SK-N-SH treated with all-trans-retinoic acid at 6 μM for 48 hours (cell line): ENCODE results near the gene NHSL2.

Experiments used
- ATAC-seq: fragments of 200-7000 bp; cut with Tn5 transposase; 3 replicates; pipeline ENCODE4 v1.9.1; 2020; ENCODE audit warnings: mild to moderate bottlenecking, moderate library complexity
- ARNTL ChIP-seq: fragments of 450-650 bp; formaldehyde crosslinking; IDR thresholded peaks from 2 replicates; pipeline ENCODE4 v1.5.0; 2020; ENCODE audit warnings: low read depth, mild to moderate bottlenecking, moderate library complexity, borderline replicate concordance
- CSDC2 ChIP-seq: fragments of 250-450 bp; sonication (Bioruptor Pico); IDR thresholded peaks from 2 replicates; pipeline ENCODE4 v1.5.0; 2020; ENCODE audit warnings: mild to moderate bottlenecking, moderate library complexity
- ESRRG ChIP-seq: fragments of 250-450 bp; sonication (Bioruptor Pico); IDR thresholded peaks from 2 replicates; pipeline ENCODE4 v1.6.1; 2021; ENCODE audit warnings: mild to moderate bottlenecking
- ISL1 ChIP-seq: fragments of 250-450 bp; sonication (Bioruptor Pico); IDR thresholded peaks from 2 replicates; pipeline ENCODE4 v2.1.2; 2022; ENCODE audit warnings: mild to moderate bottlenecking, moderate library complexity
- POU6F1 ChIP-seq: fragments of 250-450 bp; sonication (Bioruptor Pico); IDR thresholded peaks from 2 replicates; pipeline ENCODE4 v1.8.0; 2021; ENCODE audit warnings: low read depth, mild to moderate bottlenecking, moderate library complexity, borderline replicate concordance
- PPARA ChIP-seq: fragments of 250-450 bp; sonication (Bioruptor Pico); IDR thresholded peaks from 2 replicates; pipeline ENCODE4 v1.5.0; 2020; ENCODE audit warnings: mild to moderate bottlenecking, borderline replicate concordance
- RARB ChIP-seq: fragments of 250-450 bp; sonication (Bioruptor Pico); IDR thresholded peaks from 2 replicates; pipeline ENCODE4 v1.8.0; 2021; ENCODE audit warnings: mild to moderate bottlenecking, moderate library complexity
- SNAI2 ChIP-seq: fragments of 250-450 bp; sonication (Bioruptor Pico); IDR thresholded peaks from 2 replicates; pipeline ENCODE4 v1.5.0; 2020; ENCODE audit warnings: mild to moderate bottlenecking, moderate library complexity
- TCF4 ChIP-seq: fragments of 250-450 bp; sonication (Bioruptor Pico); IDR thresholded peaks from 2 replicates; pipeline ENCODE4 v1.8.0; 2021; ENCODE audit warnings: mild to moderate bottlenecking, moderate library complexity, borderline replicate concordance
- TOX ChIP-seq: fragments of 250-450 bp; sonication (Bioruptor Pico); IDR thresholded peaks from 2 replicates; pipeline ENCODE4 v1.8.0; 2021; ENCODE audit warnings: mild to moderate bottlenecking, moderate library complexity, borderline replicate concordance
- ZFP3 ChIP-seq: fragments of 250-450 bp; sonication (Bioruptor Pico); IDR thresholded peaks from 2 replicates; pipeline ENCODE4 v1.5.0; 2020; ENCODE audit warnings: mild to moderate bottlenecking, moderate library complexity
- ZFP30 ChIP-seq: fragments of 450-650 bp; formaldehyde crosslinking; IDR thresholded peaks from 2 replicates; pipeline ENCODE4 v1.5.0; 2022; ENCODE audit warnings: mild to moderate bottlenecking, moderate library complexity
- ZNF565 ChIP-seq: fragments of 450-650 bp; formaldehyde crosslinking; conservative IDR thresholded peaks from 2 replicates; pipeline ENCODE4 v1.5.0; 2020; ENCODE audit warnings: low read depth, mild to moderate bottlenecking, moderate library complexity
- ZNF8 ChIP-seq: fragments of 450-650 bp; formaldehyde crosslinking; IDR thresholded peaks from 2 replicates; pipeline ENCODE4 v1.5.0; 2020; ENCODE audit warnings: mild to moderate bottlenecking, moderate library complexity
- TF ChIP-seq, protein P1 (sequence below): fragments of 250-450 bp; sonication (Bioruptor Pico); IDR thresholded peaks from 2 replicates; pipeline ENCODE4 v1.8.0; 2020; ENCODE audit warnings: mild to moderate bottlenecking, moderate library complexity, borderline replicate concordance
- TF ChIP-seq, protein P2 (sequence below): fragments of 250-450 bp; sonication (Bioruptor Pico); IDR thresholded peaks from 2 replicates; pipeline ENCODE4 v1.5.1; 2020; ENCODE audit warnings: low read depth, mild to moderate bottlenecking, moderate library complexity
- TF ChIP-seq, protein P3 (sequence below): fragments of 250-450 bp; sonication (Bioruptor Pico); IDR thresholded peaks from 2 replicates; pipeline ENCODE4 v1.5.0; 2020; ENCODE audit warnings: mild to moderate bottlenecking, moderate library complexity
- TF ChIP-seq, protein P4 (sequence below): fragments of 250-450 bp; sonication (Bioruptor Pico); IDR thresholded peaks from 2 replicates; pipeline ENCODE4 v1.5.1; 2021; ENCODE audit warnings: mild to moderate bottlenecking, moderate library complexity

NHSL2 gene

DNA sequence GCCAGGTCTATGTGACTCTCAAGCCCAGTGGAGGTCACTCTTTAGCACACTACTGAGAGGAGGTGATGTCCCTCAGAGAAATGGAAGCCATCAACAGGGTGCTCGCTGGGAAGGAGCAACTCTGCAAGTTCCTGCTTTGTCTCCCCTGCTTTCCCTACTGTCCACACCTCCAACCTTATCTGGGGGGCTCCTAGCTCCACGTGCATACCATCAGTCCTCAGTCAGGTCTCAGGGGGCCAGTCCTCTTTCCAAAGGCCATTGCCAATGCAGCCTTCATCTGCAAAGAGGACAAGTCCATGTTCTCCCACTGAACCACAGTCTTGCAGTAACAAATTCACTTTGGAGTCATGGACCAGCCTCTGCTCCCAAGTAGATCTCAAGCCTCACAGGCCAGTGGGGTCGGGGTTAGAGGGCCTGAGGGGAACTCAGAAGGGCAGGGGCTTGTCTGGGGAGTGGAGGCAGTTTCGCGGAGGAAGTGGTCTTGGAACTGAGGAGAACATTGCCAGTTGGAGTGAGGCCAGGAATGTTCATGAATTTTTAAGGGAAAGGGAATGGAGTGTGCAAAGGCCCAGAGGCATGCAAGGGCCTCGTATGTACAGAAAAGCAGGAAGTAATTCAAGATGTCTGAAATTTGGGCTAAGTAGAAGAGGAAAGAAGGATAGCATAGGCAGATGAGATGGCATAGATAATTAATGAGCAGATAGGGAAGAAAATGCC, 212.1 kb downstream of the NHSL2 start (continued):
- TF ChIP-seq POU6F1 (CRISPR knock-in tag), result no peak
- TF ChIP-seq, protein P1, sequence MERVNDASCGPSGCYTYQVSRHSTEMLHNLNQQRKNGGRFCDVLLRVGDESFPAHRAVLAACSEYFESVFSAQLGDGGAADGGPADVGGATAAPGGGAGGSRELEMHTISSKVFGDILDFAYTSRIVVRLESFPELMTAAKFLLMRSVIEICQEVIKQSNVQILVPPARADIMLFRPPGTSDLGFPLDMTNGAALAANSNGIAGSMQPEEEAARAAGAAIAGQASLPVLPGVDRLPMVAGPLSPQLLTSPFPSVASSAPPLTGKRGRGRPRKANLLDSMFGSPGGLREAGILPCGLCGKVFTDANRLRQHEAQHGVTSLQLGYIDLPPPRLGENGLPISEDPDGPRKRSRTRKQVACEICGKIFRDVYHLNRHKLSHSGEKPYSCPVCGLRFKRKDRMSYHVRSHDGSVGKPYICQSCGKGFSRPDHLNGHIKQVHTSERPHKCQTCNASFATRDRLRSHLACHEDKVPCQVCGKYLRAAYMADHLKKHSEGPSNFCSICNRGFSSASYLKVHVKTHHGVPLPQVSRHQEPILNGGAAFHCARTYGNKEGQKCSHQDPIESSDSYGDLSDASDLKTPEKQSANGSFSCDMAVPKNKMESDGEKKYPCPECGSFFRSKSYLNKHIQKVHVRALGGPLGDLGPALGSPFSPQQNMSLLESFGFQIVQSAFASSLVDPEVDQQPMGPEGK (CRISPR knock-in tag), result no peak

- TF ChIP-seq ZFP30 (CRISPR knock-in tag) (no peak), SNAI2 (CRISPR knock-in tag) (no peak), RARB (CRISPR knock-in tag) (no peak), ZNF565 (CRISPR knock-in tag) (no peak), TOX (CRISPR knock-in tag) (no peak), CSDC2 (CRISPR knock-in tag) (no peak), ZFP3 (CRISPR knock-in tag) (no peak), ISL1 (CRISPR knock-in tag) (no peak), TCF4 (CRISPR knock-in tag) (no peak), ARNTL (no peak), PPARA (CRISPR knock-in tag) (no peak), ZNF8 (no peak)
- TF ChIP-seq, protein P2, sequence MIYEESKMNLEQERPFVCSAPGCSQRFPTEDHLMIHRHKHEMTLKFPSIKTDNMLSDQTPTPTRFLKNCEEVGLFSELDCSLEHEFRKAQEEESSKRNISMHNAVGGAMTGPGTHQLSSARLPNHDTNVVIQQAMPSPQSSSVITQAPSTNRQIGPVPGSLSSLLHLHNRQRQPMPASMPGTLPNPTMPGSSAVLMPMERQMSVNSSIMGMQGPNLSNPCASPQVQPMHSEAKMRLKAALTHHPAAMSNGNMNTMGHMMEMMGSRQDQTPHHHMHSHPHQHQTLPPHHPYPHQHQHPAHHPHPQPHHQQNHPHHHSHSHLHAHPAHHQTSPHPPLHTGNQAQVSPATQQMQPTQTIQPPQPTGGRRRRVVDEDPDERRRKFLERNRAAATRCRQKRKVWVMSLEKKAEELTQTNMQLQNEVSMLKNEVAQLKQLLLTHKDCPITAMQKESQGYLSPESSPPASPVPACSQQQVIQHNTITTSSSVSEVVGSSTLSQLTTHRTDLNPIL, result no peak
- TF ChIP-seq, protein P3, sequence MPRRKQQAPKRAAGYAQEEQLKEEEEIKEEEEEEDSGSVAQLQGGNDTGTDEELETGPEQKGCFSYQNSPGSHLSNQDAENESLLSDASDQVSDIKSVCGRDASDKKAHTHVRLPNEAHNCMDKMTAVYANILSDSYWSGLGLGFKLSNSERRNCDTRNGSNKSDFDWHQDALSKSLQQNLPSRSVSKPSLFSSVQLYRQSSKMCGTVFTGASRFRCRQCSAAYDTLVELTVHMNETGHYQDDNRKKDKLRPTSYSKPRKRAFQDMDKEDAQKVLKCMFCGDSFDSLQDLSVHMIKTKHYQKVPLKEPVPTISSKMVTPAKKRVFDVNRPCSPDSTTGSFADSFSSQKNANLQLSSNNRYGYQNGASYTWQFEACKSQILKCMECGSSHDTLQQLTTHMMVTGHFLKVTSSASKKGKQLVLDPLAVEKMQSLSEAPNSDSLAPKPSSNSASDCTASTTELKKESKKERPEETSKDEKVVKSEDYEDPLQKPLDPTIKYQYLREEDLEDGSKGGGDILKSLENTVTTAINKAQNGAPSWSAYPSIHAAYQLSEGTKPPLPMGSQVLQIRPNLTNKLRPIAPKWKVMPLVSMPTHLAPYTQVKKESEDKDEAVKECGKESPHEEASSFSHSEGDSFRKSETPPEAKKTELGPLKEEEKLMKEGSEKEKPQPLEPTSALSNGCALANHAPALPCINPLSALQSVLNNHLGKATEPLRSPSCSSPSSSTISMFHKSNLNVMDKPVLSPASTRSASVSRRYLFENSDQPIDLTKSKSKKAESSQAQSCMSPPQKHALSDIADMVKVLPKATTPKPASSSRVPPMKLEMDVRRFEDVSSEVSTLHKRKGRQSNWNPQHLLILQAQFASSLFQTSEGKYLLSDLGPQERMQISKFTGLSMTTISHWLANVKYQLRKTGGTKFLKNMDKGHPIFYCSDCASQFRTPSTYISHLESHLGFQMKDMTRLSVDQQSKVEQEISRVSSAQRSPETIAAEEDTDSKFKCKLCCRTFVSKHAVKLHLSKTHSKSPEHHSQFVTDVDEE (CRISPR knock-in tag), result no peak
- no peak for ATAC-seq
Measured at GRCh38 chrX:72123471-72124185, 213.0 kb downstream of the NHSL2 start.

DNA sequence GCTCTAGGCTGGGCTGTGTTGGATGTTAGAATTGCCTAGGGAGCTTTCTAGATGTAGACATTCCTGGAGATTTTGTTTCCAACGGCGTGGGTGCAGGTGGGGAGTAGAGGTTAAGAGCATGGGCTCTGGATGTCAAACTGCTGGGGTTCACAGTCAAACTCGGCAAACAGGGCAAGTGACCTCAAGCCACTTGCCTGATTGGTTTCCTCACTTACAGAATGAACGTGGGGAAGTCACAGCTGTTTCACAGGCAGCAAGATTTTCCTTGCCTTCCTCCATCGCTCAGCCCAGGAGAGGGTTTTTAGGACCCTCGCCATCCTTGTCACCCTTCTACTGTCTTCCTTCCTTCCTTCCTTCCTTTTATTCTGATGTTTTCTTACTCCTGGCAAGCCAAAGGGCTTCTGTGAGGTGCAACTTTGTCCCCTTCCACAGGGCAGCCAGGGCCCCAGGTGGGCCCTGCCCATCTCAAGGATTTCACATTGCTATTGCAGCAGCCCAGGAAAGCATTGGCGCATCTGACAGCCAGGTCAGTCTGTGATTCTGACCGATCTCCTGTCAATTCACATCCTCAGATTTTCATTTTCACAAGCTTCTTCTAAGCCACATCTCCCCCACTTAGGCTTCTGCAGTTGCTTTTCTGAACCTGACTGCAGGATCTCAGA, 214.0 kb downstream of the NHSL2 start:
- ATAC-seq, result no peak

More for the DNA sequence above, 214.0 kb downstream of the NHSL2 start:
- no peak for TF ChIP-seq ISL1 (CRISPR knock-in tag)
- no peak for TF ChIP-seq TCF4 (CRISPR knock-in tag)
- TF ChIP-seq TOX (CRISPR knock-in tag), result no peak
- TF ChIP-seq, protein P4, sequence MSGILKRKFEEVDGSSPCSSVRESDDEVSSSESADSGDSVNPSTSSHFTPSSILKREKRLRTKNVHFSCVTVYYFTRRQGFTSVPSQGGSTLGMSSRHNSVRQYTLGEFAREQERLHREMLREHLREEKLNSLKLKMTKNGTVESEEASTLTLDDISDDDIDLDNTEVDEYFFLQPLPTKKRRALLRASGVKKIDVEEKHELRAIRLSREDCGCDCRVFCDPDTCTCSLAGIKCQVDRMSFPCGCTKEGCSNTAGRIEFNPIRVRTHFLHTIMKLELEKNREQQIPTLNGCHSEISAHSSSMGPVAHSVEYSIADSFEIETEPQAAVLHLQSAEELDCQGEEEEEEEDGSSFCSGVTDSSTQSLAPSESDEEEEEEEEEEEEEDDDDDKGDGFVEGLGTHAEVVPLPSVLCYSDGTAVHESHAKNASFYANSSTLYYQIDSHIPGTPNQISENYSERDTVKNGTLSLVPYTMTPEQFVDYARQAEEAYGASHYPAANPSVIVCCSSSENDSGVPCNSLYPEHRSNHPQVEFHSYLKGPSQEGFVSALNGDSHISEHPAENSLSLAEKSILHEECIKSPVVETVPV (CRISPR knock-in tag), result no peak
- no peak for TF ChIP-seq ESRRG (CRISPR knock-in tag)
